Peyer's patch (tissue), 4 donors: ENCODE measurements around the gene MED8. TPM values are rescaled to one million over a fixed set of nuclear protein-coding genes. Genes with fewer than 3 reads are reported as not detected.

ENCODE experiments used
- DNase-seq, 3 donors: peaks; one replicate each; pipeline ENCODE4 v3.0.0-alpha.2; 2017 to 2019
- H3K27ac ChIP-seq, 4 donors: fragments of 200-600 bp; sonication (generic); one replicate each; pipeline ENCODE4 v1.5.1; 2016 to 2019
- H3K27me3 ChIP-seq, 2 donors: fragments of 200-600 bp; sonication (generic); one replicate each; pipeline ENCODE4 v1.5.1; 2019
- H3K36me3 ChIP-seq, 3 donors: fragments of 200-600 bp; sonication (generic); one replicate each; pipeline ENCODE4 v1.5.1; 2016 to 2019
- H3K4me1 ChIP-seq, 4 donors: fragments of 200-600 bp; sonication (generic); one replicate each; pipeline ENCODE4 v1.5.1; 2016 to 2019
- H3K4me3 ChIP-seq, 4 donors: fragments of 200-600 bp; sonication (generic); 1 replicate in 3 of 4; 2 replicates in 1 of 4; pipeline ENCODE4 v1.5.1; 2016 to 2019; ENCODE audit warnings: mild to moderate bottlenecking in 1 of 4
- H3K9me3 ChIP-seq, 4 donors: fragments of 200-600 bp; sonication (generic); one replicate each; pipeline ENCODE4 v1.5.1; 2016 to 2019; ENCODE audit warnings: mild to moderate bottlenecking in 1 of 4
- POLR2A ChIP-seq, 2 donors: fragments of 450-650 bp; IDR thresholded peaks; one replicate each; pipeline ENCODE4 v1.5.1; 2017; ENCODE audit warnings: antibody characterized with exemption in 2 of 2, mild to moderate bottlenecking in 2 of 2, moderate library complexity in 2 of 2
- total RNA-seq, 4 donors: library from RNA; depleted of rRNA; stranded (reverse); fragments of >200 nt; gene quantifications; one replicate each; pipeline ENCODE4 v1.1.0, GENCODE V29; 2016
- TF ChIP-seq, protein P1 (sequence below), 6 experiments: fragments of 450-650 bp in 4 of 6; fragments of 200-600 bp in 2 of 6; sonication (generic) in 1 of 6; IDR thresholded peaks; one replicate each; pipeline ENCODE4 v1.5.1; 2017 to 2019; ENCODE audit warnings: antibody characterized with exemption in 6 of 6, mild to moderate bottlenecking in 3 of 6, moderate library complexity in 1 of 6

The MED8 gene
- total RNA-seq, 4 donors from 2014 or later: 36.1 to 58.6 (median 38.7) TPM

DNA sequence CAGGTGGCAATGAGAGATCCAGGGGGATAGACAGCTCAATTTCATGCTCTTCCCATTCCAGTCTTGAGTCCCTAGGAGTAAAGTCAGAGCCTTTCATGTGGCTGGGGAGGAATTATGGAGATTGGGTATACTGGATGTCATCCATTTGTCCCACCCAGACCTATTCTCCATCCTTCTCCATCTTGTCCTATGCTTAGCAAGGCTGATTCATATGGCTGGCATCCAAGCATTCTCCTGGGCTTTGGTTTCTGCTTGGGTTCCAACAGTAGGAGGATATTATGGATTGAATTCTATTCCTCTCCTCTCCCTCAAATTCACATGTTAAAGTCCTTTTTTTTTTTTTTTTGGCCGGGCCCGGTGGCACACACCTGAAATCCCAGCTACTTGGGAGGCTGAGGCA, 34.7 kb downstream of the MED8 start:
- Histone ChIP-seq H3K36me3 (no peaks in the 10 kb centered on the region), H3K4me3 (no peak overlapping the region), H3K4me1 (peaks cover 5 to 19% (median 6%) of the 10 kb centered on the region in 4 donors), H3K27ac (no peak overlapping the region), H3K9me3 (no peaks in the 10 kb centered on the region), H3K27me3 (no peaks in the 10 kb centered on the region)
- DNase-seq: no peak
- TF ChIP-seq POLR2A (IDR thresholded peaks at IDR 0.05): no peak
- TF ChIP-seq, protein P1, sequence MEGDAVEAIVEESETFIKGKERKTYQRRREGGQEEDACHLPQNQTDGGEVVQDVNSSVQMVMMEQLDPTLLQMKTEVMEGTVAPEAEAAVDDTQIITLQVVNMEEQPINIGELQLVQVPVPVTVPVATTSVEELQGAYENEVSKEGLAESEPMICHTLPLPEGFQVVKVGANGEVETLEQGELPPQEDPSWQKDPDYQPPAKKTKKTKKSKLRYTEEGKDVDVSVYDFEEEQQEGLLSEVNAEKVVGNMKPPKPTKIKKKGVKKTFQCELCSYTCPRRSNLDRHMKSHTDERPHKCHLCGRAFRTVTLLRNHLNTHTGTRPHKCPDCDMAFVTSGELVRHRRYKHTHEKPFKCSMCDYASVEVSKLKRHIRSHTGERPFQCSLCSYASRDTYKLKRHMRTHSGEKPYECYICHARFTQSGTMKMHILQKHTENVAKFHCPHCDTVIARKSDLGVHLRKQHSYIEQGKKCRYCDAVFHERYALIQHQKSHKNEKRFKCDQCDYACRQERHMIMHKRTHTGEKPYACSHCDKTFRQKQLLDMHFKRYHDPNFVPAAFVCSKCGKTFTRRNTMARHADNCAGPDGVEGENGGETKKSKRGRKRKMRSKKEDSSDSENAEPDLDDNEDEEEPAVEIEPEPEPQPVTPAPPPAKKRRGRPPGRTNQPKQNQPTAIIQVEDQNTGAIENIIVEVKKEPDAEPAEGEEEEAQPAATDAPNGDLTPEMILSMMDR (IDR thresholded peaks at IDR 0.05): no peak

DNA sequence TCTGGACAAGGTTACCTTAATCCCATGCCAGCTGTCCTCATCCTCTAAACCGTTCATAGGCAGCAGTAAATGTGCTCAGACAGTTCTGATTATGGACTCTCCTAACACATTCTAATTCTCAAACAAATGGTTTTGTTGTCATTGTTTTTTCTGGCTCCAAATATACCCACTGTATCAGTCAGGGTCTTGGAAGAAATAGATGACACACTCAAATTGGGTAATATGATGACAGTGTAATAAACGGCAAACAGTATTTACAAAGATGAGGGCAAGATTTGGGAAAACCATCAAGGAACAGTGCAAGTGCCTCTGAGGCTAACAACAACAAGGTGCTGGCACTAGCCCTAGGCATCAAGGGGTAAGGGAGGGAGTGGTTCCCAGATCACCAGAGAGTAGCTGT, 35.1 kb downstream of the MED8 start:
- H3K4me3 ChIP-seq: no peak overlapping the region
- DNase-seq: no peak
- H3K9me3 ChIP-seq: no peaks in the 10 kb centered on the region
- H3K4me1 ChIP-seq: peaks cover 5 to 16% (median 6%) of the 10 kb centered on the region in 4 donors
- TF ChIP-seq, protein P1 (IDR thresholded peaks at IDR 0.05): no peak
- TF ChIP-seq POLR2A (IDR thresholded peaks at IDR 0.05): no peak
- H3K27ac ChIP-seq: no peak overlapping the region
- H3K27me3 ChIP-seq: no peaks in the 10 kb centered on the region
- H3K36me3 ChIP-seq: no peaks in the 10 kb centered on the region

DNA sequence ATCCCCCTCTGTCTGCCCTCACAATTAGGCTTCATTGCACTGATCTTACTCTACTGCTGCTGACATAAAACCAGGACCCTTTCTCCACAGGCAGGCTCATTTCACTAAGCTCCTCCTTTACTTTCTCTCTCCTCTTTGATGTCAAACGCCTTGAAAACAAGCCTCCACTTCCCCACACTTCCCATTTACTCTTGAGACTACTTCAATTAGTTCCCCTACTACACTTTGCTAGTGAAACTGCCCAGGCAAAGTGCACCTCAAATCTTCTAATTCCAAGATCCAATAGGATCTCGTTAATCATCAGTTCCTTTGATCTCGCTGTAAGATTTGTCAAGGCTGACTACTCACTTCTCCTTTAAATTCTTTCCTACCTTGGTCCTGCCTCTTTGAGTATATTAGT, 36.7 kb downstream of the MED8 start:
- Histone ChIP-seq H3K27ac (no peak overlapping the region), H3K9me3 (no peaks in the 10 kb centered on the region), H3K27me3 (no peaks in the 10 kb centered on the region), H3K4me3 (no peak overlapping the region), H3K36me3 (no peaks in the 10 kb centered on the region), H3K4me1 (peaks cover 0 to 14% (median 3%) of the 10 kb centered on the region in 4 donors)
- DNase-seq: no peak
- TF ChIP-seq, protein P1 (IDR thresholded peaks at IDR 0.05): no peak
- TF ChIP-seq POLR2A (IDR thresholded peaks at IDR 0.05): no peak

DNA sequence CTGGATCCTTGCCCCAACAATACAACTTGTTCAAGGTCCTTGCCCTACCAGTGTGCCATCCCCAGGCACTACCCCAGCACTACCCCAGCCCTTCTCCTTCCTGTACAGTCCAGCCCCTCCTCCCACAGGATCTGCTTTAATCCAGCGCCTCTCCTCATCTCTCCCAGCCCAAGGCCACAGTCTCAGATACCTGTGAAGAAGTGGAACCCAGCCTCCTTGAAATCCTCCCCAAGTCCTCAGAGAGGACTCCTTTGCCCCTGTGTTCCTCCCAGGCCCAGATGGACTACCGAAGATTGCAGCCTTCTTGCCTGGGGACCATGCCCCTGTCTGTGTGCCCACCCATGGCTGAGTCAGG, 37.3 kb downstream of the MED8 start:
- Histone ChIP-seq H3K4me1 (peaks cover 0 to 9% (median 0%) of the 10 kb centered on the region in 4 donors), H3K27ac (no peak overlapping the region), H3K9me3 (no peaks in the 10 kb centered on the region), H3K27me3 (no peaks in the 10 kb centered on the region), H3K36me3 (no peaks in the 10 kb centered on the region), H3K4me3 (no peak overlapping the region)
- TF ChIP-seq, protein P1 (IDR thresholded peaks at IDR 0.05): no peak
- no peak for TF ChIP-seq POLR2A (IDR thresholded peaks at IDR 0.05)
- no peak for DNase-seq

DNA sequence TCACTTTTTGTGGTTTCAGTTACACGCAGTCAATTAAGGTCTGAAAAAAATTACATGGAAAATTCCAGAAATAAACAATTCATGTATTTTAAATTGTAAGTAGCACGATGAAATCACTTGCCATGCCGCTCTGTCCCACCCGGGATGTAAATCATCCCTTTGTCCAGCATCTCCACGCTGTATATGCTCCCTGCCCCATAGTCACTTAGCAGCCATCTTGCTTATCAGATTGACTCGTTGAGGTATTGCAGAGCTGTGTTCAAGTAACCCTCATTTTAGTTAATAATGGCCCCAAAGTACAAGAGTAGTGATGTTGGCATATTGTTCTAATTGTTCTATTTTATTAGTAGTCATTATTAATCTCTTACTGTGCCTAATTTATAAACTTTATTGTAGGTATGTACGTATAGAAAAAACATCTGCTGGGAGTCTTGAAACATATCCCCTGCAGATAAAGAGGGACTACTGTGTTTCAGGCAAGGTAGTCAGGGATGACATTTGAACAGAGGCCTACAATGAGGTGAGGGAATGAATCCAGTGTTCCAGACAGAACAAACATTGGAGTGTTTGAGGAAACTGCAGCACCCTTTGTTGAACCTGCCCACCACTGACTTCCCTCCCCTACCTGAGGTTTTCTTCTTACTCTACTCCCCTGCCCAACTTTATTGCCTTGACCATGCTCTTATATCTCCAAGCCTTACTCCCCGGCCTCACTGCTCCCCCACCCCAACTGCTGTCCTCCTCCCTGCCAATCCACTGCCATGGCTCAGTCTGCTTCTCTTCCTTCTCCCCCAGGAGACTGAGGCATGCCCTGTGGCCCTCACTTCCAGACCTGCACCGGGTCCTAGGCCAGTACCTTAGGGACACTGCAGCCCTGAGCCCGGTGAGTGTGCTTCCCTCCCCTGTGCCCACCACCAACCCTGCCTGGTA, 37.9 kb downstream of the MED8 start:
- H3K36me3 ChIP-seq: no peaks in the 10 kb centered on the region
- no peak overlapping the region for H3K27ac ChIP-seq
- no peaks in the 10 kb centered on the region for H3K27me3 ChIP-seq
- peaks cover 0 to 7% (median 0%) of the 10 kb centered on the region in 4 donors for H3K4me1 ChIP-seq
- TF ChIP-seq POLR2A (IDR thresholded peaks at IDR 0.05): no peak
- TF ChIP-seq, protein P1 (IDR thresholded peaks at IDR 0.05): no peak
- no peak for DNase-seq
- H3K4me3 ChIP-seq: no peak overlapping the region
- no peaks in the 10 kb centered on the region for H3K9me3 ChIP-seq
